ENCODE data around the gene PHACTR1.

The PHACTR1 gene

GRCh38 chr6:13038741-13039190 lies 322.2 kb downstream of the PHACTR1 start:
- no peak for DNase-seq

- DNase-seq, result no peak
Measured at GRCh38 chr6:13044390-13044789, 327.8 kb downstream of the PHACTR1 start.

- DNase-seq, result no peak
Measured at GRCh38 chr6:13044896-13045295, 328.3 kb downstream of the PHACTR1 start.

GRCh38 chr6:13045676-13046075 lies 329.1 kb downstream of the PHACTR1 start:
- DNase-seq, result no peak

GRCh38 chr6:13046084-13046483 lies 329.5 kb downstream of the PHACTR1 start:
- DNase-seq, result no peak

GRCh38 chr6:13048113-13048512 lies 331.5 kb downstream of the PHACTR1 start:
- DNase-seq, result no peak

GRCh38 chr6:13049666-13050254 lies 333.2 kb downstream of the PHACTR1 start:
- no peak for DNase-seq

- no peak for DNase-seq
Measured at GRCh38 chr6:13053006-13053461, 336.5 kb downstream of the PHACTR1 start.

- DNase-seq, result no peak
Measured at GRCh38 chr6:13058051-13058450, 341.5 kb downstream of the PHACTR1 start.

GRCh38 chr6:13059026-13059425 lies 342.5 kb downstream of the PHACTR1 start:
- DNase-seq, result no peak

- no peak for DNase-seq
Measured at GRCh38 chr6:13063300-13063918, 346.8 kb downstream of the PHACTR1 start.

GRCh38 chr6:13065581-13065980 lies 349.0 kb downstream of the PHACTR1 start:
- DNase-seq, result no peak

GRCh38 chr6:13066050-13066449 lies 349.5 kb downstream of the PHACTR1 start:
- no peak for DNase-seq

GRCh38 chr6:13066820-13067219 lies 350.3 kb downstream of the PHACTR1 start:
- DNase-seq, result no peak

- DNase-seq, result no peak
Measured at GRCh38 chr6:13068586-13069210, 352.1 kb downstream of the PHACTR1 start.

- DNase-seq, result no peak
Measured at GRCh38 chr6:13071550-13072345, 355.2 kb downstream of the PHACTR1 start.

GRCh38 chr6:13072686-13073347 lies 356.2 kb downstream of the PHACTR1 start:
- DNase-seq, result no peak

GRCh38 chr6:13074415-13075140 lies 358.0 kb downstream of the PHACTR1 start:
- DNase-seq, result no peak

GRCh38 chr6:13075141-13075845 lies 358.7 kb downstream of the PHACTR1 start:
- DNase-seq, result no peak

GRCh38 chr6:13076575-13076974 lies 360.0 kb downstream of the PHACTR1 start:
- DNase-seq, result no peak

- no peak for DNase-seq
Measured at GRCh38 chr6:13077117-13077516, 360.6 kb downstream of the PHACTR1 start.

Measured in activated naive CD4-positive, alpha-beta T cell treated with Interleukin-2 at 50 U/mL for 16 hours (primary cell).